GM21447 (cell line): ENCODE measurements around the gene DCST2.

Source experiments
- ATAC-seq: cut with Tn5 transposase; IDR thresholded peaks from one replicate; pipeline ENCODE4 v1.9.1; 2021; ENCODE audit not compliant: unreplicated experiment

Gene DCST2

GRCh38 chr1:155070158-155070621, 36.6 kb upstream of the DCST2 start:
- ATAC-seq, result no peak

GRCh38 chr1:155069551-155070157, 36.1 kb upstream of the DCST2 start:
- ATAC-seq, result no peak

GRCh38 chr1:155068599-155068998, 35.0 kb upstream of the DCST2 start:
- ATAC-seq, result no peak

GRCh38 chr1:155066777-155067176, 33.2 kb upstream of the DCST2 start:
- ATAC-seq, result no peak

GRCh38 chr1:155064832-155065429, 31.4 kb upstream of the DCST2 start:
- ATAC-seq, result no peak

- ATAC-seq, result no peak
These were observed 30.7 kb upstream of the DCST2 start for GRCh38 chr1:155064111-155064831.

- peak; percentile 66 for ATAC-seq
These were observed 30.0 kb upstream of the DCST2 start, which contains the start of gene EFNA4 for GRCh38 chr1:155063550-155064110. Gene EFNA4, plus strand, starts transcription at chr1:155063740. Its CDS starts 84 bp downstream, at chr1:155063824.

- ATAC-seq, result no peak
These were observed 29.3 kb upstream of the DCST2 start for GRCh38 chr1:155062702-155063411.

GRCh38 chr1:155062151-155062686, 28.6 kb upstream of the DCST2 start:
- no peak for ATAC-seq

GRCh38 chr1:155061381-155062150, 28.0 kb upstream of the DCST2 start:
- peak; percentile 33 for ATAC-seq

GRCh38 chr1:155060736-155061135, 27.2 kb upstream of the DCST2 start:
- ATAC-seq, result no peak

GRCh38 chr1:155057788-155058211, 24.2 kb upstream of the DCST2 start:
- ATAC-seq, result no peak

GRCh38 chr1:155057104-155057503, 23.5 kb upstream of the DCST2 start:
- ATAC-seq, result no peak

- ATAC-seq, result no peak
These were observed 20.0 kb upstream of the DCST2 start for GRCh38 chr1:155053531-155054105.

- no peak for ATAC-seq
These were observed 19.1 kb upstream of the DCST2 start for GRCh38 chr1:155052439-155053395.

GRCh38 chr1:155051777-155052398, 18.3 kb upstream of the DCST2 start:
- ATAC-seq, result no peak

GRCh38 chr1:155051342-155051776, 17.8 kb upstream of the DCST2 start:
- ATAC-seq, result no peak
